Stimulated activated CD4-positive, alpha-beta T cell treated with anti-CD3 and anti-CD28 coated beads, Interleukin-1b, Interleukin-23, amount 100 ng/mL, for 1 hour (primary cell): ENCODE data around the gene SNORC.

Experiments used
- DNase-seq, 2 donors: peaks; one replicate each; pipeline ENCODE4 v3.0.0-alpha.2; 2020; ENCODE audit warnings: low read depth in 2 of 2

The SNORC gene

GRCh38 chr2:232882505-232883115 is 12.5 kb downstream of the SNORC start:
- no peak for DNase-seq

- DNase-seq = no peak
Measured at GRCh38 chr2:232883116-232883721, 13.2 kb downstream of the SNORC start.

- DNase-seq = no peak
Measured at GRCh38 chr2:232884001-232884421, 13.9 kb downstream of the SNORC start.

- no peak for DNase-seq
Measured at GRCh38 chr2:232884549-232885263, 14.6 kb downstream of the SNORC start.

GRCh38 chr2:232885264-232885961 is 15.3 kb downstream of the SNORC start:
- no peak for DNase-seq

GRCh38 chr2:232886176-232886575 is 16.1 kb downstream of the SNORC start:
- no peak for DNase-seq

GRCh38 chr2:232886632-232887031 is 16.6 kb downstream of the SNORC start:
- DNase-seq = no peak

GRCh38 chr2:232887171-232887850 is 17.2 kb downstream of the SNORC start:
- DNase-seq = no peak

GRCh38 chr2:232888099-232888836 is 18.2 kb downstream of the SNORC start:
- DNase-seq = no peak

- no peak for DNase-seq
Measured at GRCh38 chr2:232888839-232889529, 18.9 kb downstream of the SNORC start.

GRCh38 chr2:232889876-232890401 is 19.9 kb downstream of the SNORC start:
- DNase-seq = no peak

- no peak for DNase-seq
Measured at GRCh38 chr2:232890536-232890895, 20.5 kb downstream of the SNORC start.

GRCh38 chr2:232890896-232891601 is 21.0 kb downstream of the SNORC start:
- no peak for DNase-seq

GRCh38 chr2:232891621-232892071 is 21.6 kb downstream of the SNORC start:
- no peak for DNase-seq

- DNase-seq = no peak
Measured at GRCh38 chr2:232892221-232892620, 22.2 kb downstream of the SNORC start.

GRCh38 chr2:232892843-232893242 is 22.8 kb downstream of the SNORC start:
- DNase-seq = no peak

GRCh38 chr2:232893834-232894233 is 23.8 kb downstream of the SNORC start:
- no peak for DNase-seq

GRCh38 chr2:232894251-232894650 is 24.2 kb downstream of the SNORC start:
- no peak for DNase-seq

- DNase-seq = no peak
Measured at GRCh38 chr2:232894746-232895145, 24.7 kb downstream of the SNORC start.

GRCh38 chr2:232896111-232896510 is 26.0 kb downstream of the SNORC start:
- no peak for DNase-seq
